GM19372 (cell line): ENCODE results near the gene SLC10A6.

Experiments
- ATAC-seq: cut with Tn5 transposase; IDR thresholded peaks from one replicate; pipeline ENCODE4 v1.9.1; 2021; ENCODE audit warnings: mild to moderate bottlenecking, low read depth, moderate library complexity; ENCODE audit not compliant: unreplicated experiment

SLC10A6 gene

GRCh38 chr4:86848136-86848535, 1.0 kb downstream of the SLC10A6 start:
- no peak for ATAC-seq

- ATAC-seq, result no peak
These were observed 1.6 kb downstream of the SLC10A6 start for GRCh38 chr4:86847571-86847970.

- ATAC-seq, result no peak
These were observed 2.3 kb downstream of the SLC10A6 start for GRCh38 chr4:86846921-86847320.

- ATAC-seq, result no peak
These were observed 3.6 kb downstream of the SLC10A6 start for GRCh38 chr4:86845593-86845992.

GRCh38 chr4:86841309-86841708, 7.9 kb downstream of the SLC10A6 start:
- no peak for ATAC-seq

- no peak for ATAC-seq
These were observed 8.3 kb downstream of the SLC10A6 start for GRCh38 chr4:86840858-86841257.

- ATAC-seq, result no peak
These were observed 11.3 kb downstream of the SLC10A6 start for GRCh38 chr4:86837691-86838503.

- ATAC-seq, result no peak
These were observed 13.5 kb downstream of the SLC10A6 start for GRCh38 chr4:86835677-86836076.

- ATAC-seq, result no peak
These were observed 14.3 kb downstream of the SLC10A6 start for GRCh38 chr4:86834901-86835300.

GRCh38 chr4:86833615-86834014, 15.6 kb downstream of the SLC10A6 start:
- no peak for ATAC-seq

- ATAC-seq, result no peak
These were observed 17.7 kb downstream of the SLC10A6 start for GRCh38 chr4:86831262-86832130.

GRCh38 chr4:86825511-86825910, 23.7 kb downstream of the SLC10A6 start:
- ATAC-seq, result no peak

GRCh38 chr4:86822136-86822535, 27.0 kb downstream of the SLC10A6 start:
- ATAC-seq, result no peak

GRCh38 chr4:86821151-86821550, 28.0 kb downstream of the SLC10A6 start:
- no peak for ATAC-seq

- ATAC-seq, result no peak
These were observed 29.6 kb downstream of the SLC10A6 start for GRCh38 chr4:86819561-86819960.

- no peak for ATAC-seq
These were observed 30.3 kb downstream of the SLC10A6 start for GRCh38 chr4:86818841-86819240.

GRCh38 chr4:86818211-86818610, 31.0 kb downstream of the SLC10A6 start:
- ATAC-seq, result no peak

- no peak for ATAC-seq
These were observed 32.5 kb downstream of the SLC10A6 start for GRCh38 chr4:86816501-86817273.

- ATAC-seq, result no peak
These were observed 33.5 kb downstream of the SLC10A6 start for GRCh38 chr4:86815653-86816052.

GRCh38 chr4:86810847-86811246, 38.3 kb downstream of the SLC10A6 start:
- ATAC-seq, result no peak

- ATAC-seq, result no peak
These were observed 39.4 kb downstream of the SLC10A6 start for GRCh38 chr4:86809809-86810208.
